Endothelial cell of umbilical vein (primary cell): ENCODE measurements around the gene RYR2. TPM values are rescaled to one million over a fixed set of nuclear protein-coding genes. Genes with fewer than 3 reads are reported as not detected.

Source experiments
- BruUV-seq: library from RNA; stranded (reverse); fragments of 400-500 nt; replicated peaks from 2 replicates; lab custom pipeline; 2021; lab: Mats Ljungman, UMichigan
- CTCF ChIA-PET: fragments of 300-600, 350-600 bp; sonication (Branson Sonifier 250); formaldehyde crosslinking; loops from one replicate; lab custom pipeline; 2021; ENCODE audit warnings: antibody characterized with exemption, inconsistent platforms; lab: Charles Lee
- POLR2A ChIA-PET: fragments of 300-600, 350-600 bp; sonication (Branson Sonifier 250); formaldehyde crosslinking; loops from one replicate; lab custom pipeline; 2021; ENCODE audit warnings: antibody characterized with exemption, inconsistent platforms; lab: Charles Lee
- DNase-seq: peaks from one replicate; pipeline ENCODE4 v3.0.0-alpha.2; 2011; ENCODE audit warnings: low read depth, low spot score
- FAIRE-seq: peaks from 2 replicates; lab custom pipeline; 2011; peaks lifted over from hg19 to GRCh38; lab: Jason Lieb, UNC
- H2AFZ ChIP-seq: 2 replicates; pipeline ENCODE4 v1.6.0; 2012; ENCODE audit warnings: low read depth, low read length, control low read depth, inconsistent platforms
- H3K27ac ChIP-seq: 2 replicates; pipeline ENCODE4 v1.5.1; 2011; ENCODE audit warnings: low read depth, mild to moderate bottlenecking, control low read depth, low read length, moderate library complexity; ENCODE audit not compliant: insufficient read depth
- H3K27me3 ChIP-seq, 2 experiments: 2 replicates each; pipeline versions ENCODE4 v1.6.0 to v1.6.1; 2011; ENCODE audit warnings: low read length in 2 of 2, mixed read lengths in 1 of 2; ENCODE audit not compliant: control insufficient read depth in 2 of 2, insufficient read depth in 2 of 2
- H3K36me3 ChIP-seq, 2 experiments: 2 replicates in 1 of 2; 3 replicates in 1 of 2; pipeline ENCODE4 v1.5.1; 2011; ENCODE audit warnings: low read length in 2 of 2, mild to moderate bottlenecking in 1 of 2, moderate library complexity in 1 of 2; ENCODE audit not compliant: control insufficient read depth in 2 of 2, insufficient read depth in 2 of 2; ENCODE audit errors: extremely low read depth in 1 of 2
- H3K4me1 ChIP-seq: 3 replicates; pipeline ENCODE4 v1.5.1; 2011; ENCODE audit warnings: mild to moderate bottlenecking, low read length; ENCODE audit not compliant: control insufficient read depth, insufficient read depth; ENCODE audit errors: extremely low read depth
- H3K4me2 ChIP-seq: 2 replicates; pipeline ENCODE4 v1.6.1; 2011; ENCODE audit warnings: low read length, control low read depth, mixed read lengths; ENCODE audit not compliant: insufficient read depth
- H3K4me3 ChIP-seq, 3 experiments: fragments of 200-600 bp in 1 of 3; sonication (generic), shearing (Covaris generic) in 1 of 3; replicated peaks in 1 of 3; 2 replicates each; pipeline ENCODE4 v1.5.1; 2011 to 2016; ENCODE audit warnings: control low read depth in 3 of 3, low read length in 3 of 3, mild to moderate bottlenecking in 2 of 3, inconsistent platforms in 1 of 3, low read depth in 1 of 3, moderate library complexity in 1 of 3; ENCODE audit not compliant: insufficient read depth in 1 of 3
- H3K79me2 ChIP-seq: 2 replicates; pipeline ENCODE4 v1.6.0; 2012; ENCODE audit warnings: low read length, inconsistent platforms; ENCODE audit not compliant: control insufficient read depth, insufficient read depth
- H3K9ac ChIP-seq: replicated peaks from 2 replicates; pipeline ENCODE3; 2011; ENCODE audit warnings: low read length, control low read depth; ENCODE audit not compliant: insufficient read depth; ENCODE audit errors: extremely low read depth
- H3K9me1 ChIP-seq: replicated peaks from 3 replicates; pipeline ENCODE4 v1.6.0; 2011; ENCODE audit warnings: mild to moderate bottlenecking, low read length; ENCODE audit not compliant: control insufficient read depth, insufficient read depth; ENCODE audit errors: extremely low read depth
- H3K9me3 ChIP-seq: replicated peaks from 2 replicates; pipeline ENCODE4 v1.5.1; 2012; ENCODE audit warnings: low read length, inconsistent platforms; ENCODE audit not compliant: control insufficient read depth, insufficient read depth
- H4K20me1 ChIP-seq: replicated peaks from 2 replicates; pipeline ENCODE3; 2011; ENCODE audit warnings: mild to moderate bottlenecking, low read length; ENCODE audit not compliant: control insufficient read depth, insufficient read depth; ENCODE audit errors: extremely low read depth
- CTCF ChIP-seq, 2 donors: IDR thresholded peaks; 1 replicate in 1 of 2; 2 replicates in 1 of 2; pipeline ENCODE4 v1.5.1; 2011; ENCODE audit warnings: low read length in 2 of 2, mild to moderate bottlenecking in 2 of 2, moderate library complexity in 2 of 2, control low read depth in 1 of 2, inconsistent platforms in 1 of 2, low read depth in 1 of 2; ENCODE audit not compliant: insufficient read depth in 1 of 2; ENCODE audit errors: extremely low read depth in 1 of 2
- EZH2 ChIP-seq: IDR thresholded peaks from 2 replicates; pipeline ENCODE4 v1.6.1; 2012; ENCODE audit warnings: borderline replicate concordance, low read depth, mild to moderate bottlenecking, moderate library complexity, low read length, inconsistent platforms; ENCODE audit not compliant: severe bottlenecking
- FOS ChIP-seq: IDR thresholded peaks from 2 replicates; pipeline ENCODE4 v1.6.1; 2011; ENCODE audit warnings: mild to moderate bottlenecking, low read length, moderate library complexity, borderline replicate concordance; ENCODE audit not compliant: insufficient read depth
- GATA2 ChIP-seq: IDR thresholded peaks from 2 replicates; pipeline ENCODE4 v1.7.0; 2011; ENCODE audit warnings: low read depth, mild to moderate bottlenecking, moderate library complexity, mixed read lengths, low read length; ENCODE audit not compliant: insufficient read length, insufficient read depth
- MAX ChIP-seq: IDR thresholded peaks from 2 replicates; pipeline ENCODE4 v1.6.1; 2011; ENCODE audit not compliant: insufficient read depth, insufficient read length
- MYC ChIP-seq: IDR thresholded peaks from one replicate; pipeline ENCODE4 v1.6.1; 2011; ENCODE audit warnings: mild to moderate bottlenecking, low read depth, low read length
- POLR2A ChIP-seq: IDR thresholded peaks from 2 replicates; pipeline ENCODE4 v1.6.1; 2012; ENCODE audit warnings: low read depth, mild to moderate bottlenecking, control low read depth, low read length
- POLR2AphosphoS5 ChIP-seq: IDR thresholded peaks from 2 replicates; pipeline ENCODE4 v1.6.1; 2012; ENCODE audit warnings: low read depth, mild to moderate bottlenecking, control low read depth, low read length, moderate library complexity; ENCODE audit not compliant: insufficient read depth
- dilution Hi-C: fragments of 300-500 bp; cut with MboI; formaldehyde crosslinking; loops from one replicate; pipeline ENCODE4 v1.15.0; 2019; ENCODE audit warnings: low sequenced_read_pairs; ENCODE audit not compliant: extremely low pct_ligation_motif_present
- intact Hi-C: fragments of 100-400 bp; cut with micrococcal nuclease; formaldehyde crosslinking; loops from one replicate; pipeline ENCODE4 v1.10.0; 2022
- polyA plus RNA-seq, 4 experiments: library from polyadenylated mRNA; depleted of rRNA in 3 of 4; stranded (reverse) in 3 of 4; unstranded in 1 of 4; fragments of >200 nt; gene quantifications; 2 replicates each; pipeline versions ENCODE4 v1.2.1 to v1.2.3, GENCODE V29; 2011 to 2012; ENCODE audit warnings: missing spikeins in 1 of 4
- total RNA-seq: library from RNA; stranded (reverse); gene quantifications from 2 replicates; pipeline ENCODE4 v1.2.3, GENCODE V29; 2021

The RYR2 gene
- total and polyA plus RNA-seq, 2 donors (not counting 3 experiments of a cell fraction or from before 2014, with no cell fraction given): not detected

GRCh38 chr1:237279629-237280028 lies 237.6 kb downstream of the RYR2 start:
- no TSS peak for BruUV-seq

GRCh38 chr1:237281481-237281880 lies 239.5 kb downstream of the RYR2 start:
- Histone ChIP-seq H3K9ac (no peak overlapping the region), H3K9me3 (no peaks in the 10 kb centered on the region), H2AFZ (no peak overlapping the region), H3K4me1 (no peaks in the 10 kb centered on the region), H4K20me1 (no peaks in the 10 kb centered on the region), H3K36me3 (no peaks in the 10 kb centered on the region), H3K4me3 (no peak overlapping the region), H3K79me2 (no peaks in the 10 kb centered on the region), H3K9me1 (no peaks in the 10 kb centered on the region), H3K4me2 (no peak overlapping the region), H3K27ac (no peak overlapping the region), H3K27me3 (no peaks in the 10 kb centered on the region)
- TF ChIP-seq POLR2A: no peak
- TF ChIP-seq GATA2: no peak
- no peak for TF ChIP-seq CTCF (IDR thresholded peaks at IDR 0.05; ENCODE audit: extremely low read depth in 1 of 2, insufficient read depth in 1 of 2, low read depth in 1 of 2, low read length in 2 of 2)
- no peak for TF ChIP-seq POLR2AphosphoS5
- no peak for FAIRE-seq
- dilution Hi-C loops (no loop called here), intact Hi-C loops (no loop called here)
- no peak for DNase-seq
- ChIA-PET POLR2A (no interaction called here), CTCF (no interaction called here)
- BruUV-seq: no TSS peak

More at GRCh38 chr1:237279629-237280028, 237.6 kb downstream of the RYR2 start:
- dilution Hi-C loops: no loop called here
- Histone ChIP-seq H3K4me2 (no peak overlapping the region), H2AFZ (no peak overlapping the region), H3K27ac (no peak overlapping the region), H3K27me3 (no peaks in the 10 kb centered on the region), H3K4me1 (no peaks in the 10 kb centered on the region), H3K9me1 (no peaks in the 10 kb centered on the region), H3K4me3 (no peak overlapping the region), H3K36me3 (no peaks in the 10 kb centered on the region), H3K9me3 (no peaks in the 10 kb centered on the region), H4K20me1 (no peaks in the 10 kb centered on the region), H3K9ac (no peak overlapping the region), H3K79me2 (no peaks in the 10 kb centered on the region)
- ChIA-PET POLR2A (no interaction called here), CTCF (no interaction called here)
- DNase-seq: no peak
- FAIRE-seq: no peak
- TF ChIP-seq POLR2AphosphoS5: no peak
- TF ChIP-seq MYC: no peak
- TF ChIP-seq POLR2A: no peak
- no peak for TF ChIP-seq GATA2
- TF ChIP-seq MAX: no peak
- no peak for TF ChIP-seq EZH2
- no peak for TF ChIP-seq FOS
- intact Hi-C loops: no loop called here
